Activated naive CD8-positive, alpha-beta T cell treated with anti-CD3 and anti-CD28 coated beads, Interleukin-2, amount 50 U/mL, for 16 hours (primary cell): ENCODE results near the gene SULT1C3.

Experiments
- DNase-seq: peaks from one replicate; pipeline ENCODE4 v3.0.0-alpha.2; 2020; ENCODE audit warnings: low read depth, low spot score

Gene SULT1C3

GRCh38 chr2:108239786-108240185 lies at the start of gene SULT1C3:
SULT1C3 (plus strand) TSS chr2:108239968; CDS start chr2:108247195, 7,227 bp downstream.
- DNase-seq: no peak

- no peak for DNase-seq
Measured at GRCh38 chr2:108193251-108193650, 46.5 kb upstream of the SULT1C3 start.

GRCh38 chr2:108194409-108195132 lies 45.2 kb upstream of the SULT1C3 start:
- no peak for DNase-seq

- DNase-seq: no peak
Measured at GRCh38 chr2:108195133-108195439, 44.7 kb upstream of the SULT1C3 start.

- no peak for DNase-seq
Measured at GRCh38 chr2:108199726-108200125, 40.0 kb upstream of the SULT1C3 start.

GRCh38 chr2:108200569-108200968 lies 39.2 kb upstream of the SULT1C3 start:
- no peak for DNase-seq

GRCh38 chr2:108212671-108213070 lies 27.1 kb upstream of the SULT1C3 start:
- DNase-seq: no peak

- no peak for DNase-seq
Measured at GRCh38 chr2:108215794-108216211, 24.0 kb upstream of the SULT1C3 start.

GRCh38 chr2:108217211-108217610 lies 22.6 kb upstream of the SULT1C3 start:
- no peak for DNase-seq

- no peak for DNase-seq
Measured at GRCh38 chr2:108219688-108220087, 20.1 kb upstream of the SULT1C3 start.

GRCh38 chr2:108220191-108220590 lies 19.6 kb upstream of the SULT1C3 start:
- DNase-seq: no peak

- no peak for DNase-seq
Measured at GRCh38 chr2:108220942-108221541, 18.7 kb upstream of the SULT1C3 start.

GRCh38 chr2:108222261-108222660 lies 17.5 kb upstream of the SULT1C3 start:
- DNase-seq: no peak

GRCh38 chr2:108223573-108223972 lies 16.2 kb upstream of the SULT1C3 start:
- no peak for DNase-seq

GRCh38 chr2:108224022-108224421 lies 15.7 kb upstream of the SULT1C3 start:
- DNase-seq: no peak

- no peak for DNase-seq
Measured at GRCh38 chr2:108226564-108226963, 13.2 kb upstream of the SULT1C3 start.

- no peak for DNase-seq
Measured at GRCh38 chr2:108228006-108228405, 11.8 kb upstream of the SULT1C3 start.

- DNase-seq: no peak
Measured at GRCh38 chr2:108228537-108228936, 11.2 kb upstream of the SULT1C3 start.

GRCh38 chr2:108229875-108230274 lies 9.9 kb upstream of the SULT1C3 start:
- DNase-seq: no peak

- DNase-seq: no peak
Measured at GRCh38 chr2:108235577-108235976, 4.2 kb upstream of the SULT1C3 start.

- DNase-seq: no peak
Measured at GRCh38 chr2:108236676-108237335, 3.0 kb upstream of the SULT1C3 start.

- DNase-seq: no peak
Measured at GRCh38 chr2:108240966-108241365, 1.2 kb downstream of the SULT1C3 start.

GRCh38 chr2:108243566-108243965 lies 3.8 kb downstream of the SULT1C3 start:
- DNase-seq: no peak
